ENCODE data around the gene HABP2.

Gene HABP2

DNA sequence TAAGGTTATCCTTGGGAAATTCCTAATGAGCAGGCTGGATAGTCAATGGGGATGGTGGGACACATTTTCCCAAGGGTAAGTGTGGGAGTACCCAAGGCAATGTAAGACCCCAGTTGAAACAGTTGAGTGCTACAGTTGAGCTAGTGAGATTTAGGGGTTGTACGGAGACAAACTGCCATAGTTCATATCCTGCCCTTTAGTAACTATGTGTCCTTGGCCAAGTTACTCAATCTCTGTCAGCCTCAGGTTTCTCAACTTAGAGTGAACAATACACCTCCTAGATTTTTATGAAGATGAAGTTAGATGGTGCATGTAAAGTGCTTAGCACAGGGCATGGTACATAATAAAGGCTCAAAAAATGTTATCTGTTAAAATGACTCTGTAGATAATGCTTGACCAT lies 20.5 kb downstream of the HABP2 start:
- Histone ChIP-seq H3K4me1 (ENCODE audit: insufficient read depth, low read length, severe bottlenecking) (no peaks in the 10 kb centered on the region), H3K9me2 (ENCODE audit: low read depth, low read length) (no peaks in the 10 kb centered on the region), H3K9me3 (ENCODE audit: low read length) (no peaks in the 10 kb centered on the region), H3K27me3 (ENCODE audit: insufficient read depth, low read length) (no peaks in the 10 kb centered on the region), H3K27ac (ENCODE audit: low read depth, low read length, poor library complexity, severe bottlenecking) (no peak overlapping the region), H4K20me1 (ENCODE audit: insufficient read depth, low read length) (no peaks in the 10 kb centered on the region), H3K36me3 (ENCODE audit: insufficient read depth, low read length) (no peaks in the 10 kb centered on the region), H3K4me2 (ENCODE audit: low read length) (no peak overlapping the region), H2AFZ (ENCODE audit: low read length) (no peak overlapping the region), H3K79me2 (ENCODE audit: insufficient read depth, low read length) (no peaks in the 10 kb centered on the region), H3K9ac (ENCODE audit: low read length) (no peak overlapping the region), H3F3A (ENCODE audit: insufficient read depth, low read length) (no peaks in the 10 kb centered on the region), H3K4me3 (ENCODE audit: low read depth, low read length, poor library complexity, severe bottlenecking) (no peak overlapping the region)
- TF ChIP-seq EZH2 (IDR thresholded peaks at IDR 0.05; ENCODE audit: borderline replicate concordance, low read length), result no peak
- TF ChIP-seq, protein P1, sequence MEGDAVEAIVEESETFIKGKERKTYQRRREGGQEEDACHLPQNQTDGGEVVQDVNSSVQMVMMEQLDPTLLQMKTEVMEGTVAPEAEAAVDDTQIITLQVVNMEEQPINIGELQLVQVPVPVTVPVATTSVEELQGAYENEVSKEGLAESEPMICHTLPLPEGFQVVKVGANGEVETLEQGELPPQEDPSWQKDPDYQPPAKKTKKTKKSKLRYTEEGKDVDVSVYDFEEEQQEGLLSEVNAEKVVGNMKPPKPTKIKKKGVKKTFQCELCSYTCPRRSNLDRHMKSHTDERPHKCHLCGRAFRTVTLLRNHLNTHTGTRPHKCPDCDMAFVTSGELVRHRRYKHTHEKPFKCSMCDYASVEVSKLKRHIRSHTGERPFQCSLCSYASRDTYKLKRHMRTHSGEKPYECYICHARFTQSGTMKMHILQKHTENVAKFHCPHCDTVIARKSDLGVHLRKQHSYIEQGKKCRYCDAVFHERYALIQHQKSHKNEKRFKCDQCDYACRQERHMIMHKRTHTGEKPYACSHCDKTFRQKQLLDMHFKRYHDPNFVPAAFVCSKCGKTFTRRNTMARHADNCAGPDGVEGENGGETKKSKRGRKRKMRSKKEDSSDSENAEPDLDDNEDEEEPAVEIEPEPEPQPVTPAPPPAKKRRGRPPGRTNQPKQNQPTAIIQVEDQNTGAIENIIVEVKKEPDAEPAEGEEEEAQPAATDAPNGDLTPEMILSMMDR (IDR thresholded peaks at IDR 0.05; ENCODE audit: low read length), result no peak

DNA sequence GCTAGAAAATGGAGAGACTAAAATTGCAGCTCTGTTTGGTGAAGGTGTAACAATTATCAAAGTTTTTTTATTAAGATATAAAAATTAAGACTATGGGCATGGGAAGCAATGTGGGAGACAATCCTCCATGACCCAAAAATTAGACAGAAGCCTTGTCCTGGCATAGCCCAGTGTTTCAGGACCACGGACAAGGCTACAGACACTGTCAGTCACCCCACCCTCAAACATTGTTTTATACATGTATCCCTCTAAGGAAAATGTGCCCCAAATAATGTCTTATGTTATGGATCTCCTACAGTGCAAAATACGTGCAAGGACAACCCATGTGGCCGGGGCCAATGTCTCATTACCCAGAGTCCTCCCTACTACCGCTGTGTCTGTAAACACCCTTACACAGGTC lies 24.0 kb downstream of the HABP2 start:
- TF ChIP-seq, protein P1 (IDR thresholded peaks at IDR 0.05; ENCODE audit: low read length), result no peak
- TF ChIP-seq EZH2 (IDR thresholded peaks at IDR 0.05; ENCODE audit: borderline replicate concordance, low read length), result no peak
- no peak overlapping the region for H3K4me2 ChIP-seq (ENCODE audit: low read length)
- no peaks in the 10 kb centered on the region for H3K9me2 ChIP-seq (ENCODE audit: low read depth, low read length)
- no peaks in the 10 kb centered on the region for H4K20me1 ChIP-seq (ENCODE audit: insufficient read depth, low read length)
- H3K36me3 ChIP-seq (ENCODE audit: insufficient read depth, low read length), result no peaks in the 10 kb centered on the region
- no peak overlapping the region for H3K9ac ChIP-seq (ENCODE audit: low read length)
- no peaks in the 10 kb centered on the region for H3K27me3 ChIP-seq (ENCODE audit: insufficient read depth, low read length)
- H3K4me3 ChIP-seq (ENCODE audit: low read depth, low read length, poor library complexity, severe bottlenecking), result no peak overlapping the region
- H3K4me1 ChIP-seq (ENCODE audit: insufficient read depth, low read length, severe bottlenecking), result no peaks in the 10 kb centered on the region
- H2AFZ ChIP-seq (ENCODE audit: low read length), result no peak overlapping the region
- H3K9me3 ChIP-seq (ENCODE audit: low read length), result no peaks in the 10 kb centered on the region
- no peaks in the 10 kb centered on the region for H3K79me2 ChIP-seq (ENCODE audit: insufficient read depth, low read length)
- no peaks in the 10 kb centered on the region for H3F3A ChIP-seq (ENCODE audit: insufficient read depth, low read length)
- no peak overlapping the region for H3K27ac ChIP-seq (ENCODE audit: low read depth, low read length, poor library complexity, severe bottlenecking)

DNA sequence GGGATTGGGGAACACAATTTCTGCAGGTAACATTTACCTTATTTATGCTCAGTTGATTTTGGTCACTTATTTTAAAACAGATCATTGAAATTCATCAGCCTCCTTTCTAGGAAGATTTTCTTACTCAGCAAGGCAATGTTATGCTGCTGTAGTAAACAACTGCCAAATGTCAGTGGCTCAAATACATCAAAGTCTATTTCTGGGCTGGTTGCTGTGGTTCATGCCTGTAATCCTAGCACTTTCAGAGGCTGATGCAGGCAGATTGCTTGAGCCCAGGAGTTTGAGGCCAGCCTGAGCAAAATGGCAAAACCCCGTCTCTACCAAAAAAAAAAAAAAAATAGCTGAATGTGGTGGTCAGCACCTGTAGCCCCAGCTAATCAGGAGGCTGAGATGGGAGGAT lies 25.9 kb downstream of the HABP2 start:
- Histone ChIP-seq H3K4me1 (ENCODE audit: insufficient read depth, low read length, severe bottlenecking) (no peaks in the 10 kb centered on the region), H3K4me2 (ENCODE audit: low read length) (no peak overlapping the region), H3K9me3 (ENCODE audit: low read length) (no peaks in the 10 kb centered on the region), H3K4me3 (ENCODE audit: low read depth, low read length, poor library complexity, severe bottlenecking) (no peak overlapping the region), H3K79me2 (ENCODE audit: insufficient read depth, low read length) (no peaks in the 10 kb centered on the region), H3K36me3 (ENCODE audit: insufficient read depth, low read length) (no peaks in the 10 kb centered on the region), H2AFZ (ENCODE audit: low read length) (no peak overlapping the region), H3K9ac (ENCODE audit: low read length) (no peak overlapping the region), H3K27me3 (ENCODE audit: insufficient read depth, low read length) (no peaks in the 10 kb centered on the region), H3K27ac (ENCODE audit: low read depth, low read length, poor library complexity, severe bottlenecking) (no peak overlapping the region), H3F3A (ENCODE audit: insufficient read depth, low read length) (no peaks in the 10 kb centered on the region), H3K9me2 (ENCODE audit: low read depth, low read length) (no peaks in the 10 kb centered on the region), H4K20me1 (ENCODE audit: insufficient read depth, low read length) (no peaks in the 10 kb centered on the region)
- TF ChIP-seq, protein P1 (IDR thresholded peaks at IDR 0.05; ENCODE audit: low read length), result no peak
